ENCODE measurements around the gene CRIP3.

The CRIP3 gene

GRCh38 chr6:43271103-43271815 lies 37.4 kb downstream of the CRIP3 start:
- DNase-seq, result no peak

DNA sequence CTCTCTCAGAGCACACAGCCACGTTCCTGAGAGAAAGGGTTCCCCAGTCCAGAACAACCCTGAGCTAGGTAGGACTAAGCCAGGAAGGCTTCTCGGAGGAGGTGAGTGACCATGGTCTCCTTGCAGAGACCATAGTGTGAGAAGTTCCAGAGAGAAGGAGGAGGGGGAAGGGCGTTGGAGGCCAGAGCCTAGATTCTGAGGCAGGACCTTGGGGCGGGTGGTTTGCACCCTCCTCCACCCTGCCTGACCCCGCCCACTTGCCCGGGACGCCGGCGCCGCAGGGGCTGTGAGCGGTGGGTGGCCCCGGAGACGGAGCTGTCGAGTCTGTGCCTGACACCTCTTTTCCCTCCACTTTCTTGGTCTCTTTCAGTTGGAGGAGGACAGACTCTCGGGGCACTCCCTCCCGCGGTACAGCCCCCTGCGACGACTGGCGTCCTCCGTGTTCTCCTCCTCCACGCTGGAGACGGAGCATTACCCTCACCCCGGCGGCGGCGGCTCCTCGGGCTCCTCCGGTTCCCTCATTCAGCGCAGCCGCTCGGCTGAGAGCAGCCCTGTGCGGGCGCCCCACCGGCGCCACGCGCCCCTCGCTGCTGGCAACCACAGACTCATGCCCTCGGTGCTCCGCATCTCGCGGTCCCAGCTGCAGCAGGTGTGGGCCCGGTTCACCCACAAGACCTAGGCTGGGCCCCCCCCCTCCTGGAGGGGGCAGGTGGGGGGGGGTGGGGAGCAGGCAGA lies 39.2 kb downstream of the CRIP3 start:
- no peak for DNase-seq

GRCh38 chr6:43268782-43269272 lies 39.8 kb downstream of the CRIP3 start:
- no peak for DNase-seq

- DNase-seq, result no peak
Observed at GRCh38 chr6:43268355-43268700, 40.3 kb downstream of the CRIP3 start.

- no peak for DNase-seq
Observed at GRCh38 chr6:43267619-43268354, 40.8 kb downstream of the CRIP3 start.

- no peak for DNase-seq
Observed at GRCh38 chr6:43265564-43265963, 43.1 kb downstream of the CRIP3 start.

GRCh38 chr6:43264599-43265145 lies 44.0 kb downstream of the CRIP3 start:
- no peak for DNase-seq

DNA sequence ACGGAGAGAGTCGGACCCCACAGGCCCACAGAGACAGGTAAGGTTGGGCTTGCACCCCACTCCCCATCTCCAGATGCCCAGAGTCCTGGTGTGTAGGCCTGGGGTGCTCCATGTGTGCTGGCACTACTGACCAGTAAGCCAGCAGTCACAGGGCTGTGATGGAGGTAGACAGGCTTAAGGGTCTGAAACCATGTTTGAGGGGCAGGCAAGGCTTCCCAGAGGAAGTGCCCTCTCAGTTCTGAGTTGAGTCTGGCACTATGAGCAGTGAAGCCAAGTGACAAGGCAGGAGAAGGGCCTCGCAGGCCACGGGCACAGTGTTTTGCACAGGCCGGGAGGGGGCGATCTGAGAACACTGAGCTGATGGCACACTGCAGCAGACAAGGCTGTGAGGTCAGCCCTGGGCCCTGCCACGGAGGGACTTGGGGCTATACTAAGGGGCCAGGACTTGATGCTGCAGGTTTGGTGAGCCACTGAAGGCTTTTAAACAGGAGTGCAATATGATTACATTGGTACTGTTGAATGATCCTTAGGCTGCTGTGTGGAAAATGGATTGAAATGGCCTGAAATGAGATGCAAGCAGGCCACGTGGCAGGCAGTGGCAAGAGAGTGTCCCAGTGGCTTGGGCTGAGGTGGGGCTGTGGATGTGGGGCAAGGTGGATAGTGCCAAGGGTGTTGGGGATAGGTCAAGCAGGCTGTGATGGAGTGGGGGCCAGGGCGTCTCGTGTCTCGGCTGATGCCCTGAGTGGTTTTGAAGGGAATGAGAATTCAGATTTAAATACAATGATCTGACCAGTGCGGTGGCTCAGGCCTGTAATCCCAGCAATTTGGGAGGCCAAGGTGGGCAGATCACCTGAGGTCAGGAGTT lies 45.1 kb downstream of the CRIP3 start:
- DNase-seq, result peak; percentile 91

DNA sequence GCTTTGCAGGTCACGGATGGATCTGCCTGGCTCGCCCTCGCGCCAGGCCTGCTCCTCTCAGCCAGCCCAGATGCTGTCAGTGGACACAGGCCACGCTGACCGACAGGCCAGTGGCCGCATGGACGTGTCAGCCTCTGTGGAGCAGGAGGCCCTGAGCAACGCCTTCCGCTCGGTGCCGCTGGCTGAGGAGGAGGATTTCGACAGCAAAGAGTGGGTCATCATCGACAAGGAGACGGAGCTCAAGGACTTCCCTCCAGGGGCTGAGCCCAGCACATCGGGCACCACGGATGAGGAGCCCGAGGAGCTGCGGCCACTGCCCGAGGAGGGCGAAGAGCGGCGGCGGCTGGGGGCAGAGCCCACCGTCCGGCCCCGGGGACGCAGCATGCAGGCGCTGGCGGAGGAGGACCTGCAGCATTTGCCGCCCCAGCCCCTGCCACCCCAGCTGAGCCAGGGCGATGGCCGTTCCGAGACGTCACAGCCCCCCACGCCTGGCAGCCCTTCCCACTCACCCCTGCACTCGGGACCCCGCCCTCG lies 45.8 kb downstream of the CRIP3 start:
- no peak for DNase-seq

DNA sequence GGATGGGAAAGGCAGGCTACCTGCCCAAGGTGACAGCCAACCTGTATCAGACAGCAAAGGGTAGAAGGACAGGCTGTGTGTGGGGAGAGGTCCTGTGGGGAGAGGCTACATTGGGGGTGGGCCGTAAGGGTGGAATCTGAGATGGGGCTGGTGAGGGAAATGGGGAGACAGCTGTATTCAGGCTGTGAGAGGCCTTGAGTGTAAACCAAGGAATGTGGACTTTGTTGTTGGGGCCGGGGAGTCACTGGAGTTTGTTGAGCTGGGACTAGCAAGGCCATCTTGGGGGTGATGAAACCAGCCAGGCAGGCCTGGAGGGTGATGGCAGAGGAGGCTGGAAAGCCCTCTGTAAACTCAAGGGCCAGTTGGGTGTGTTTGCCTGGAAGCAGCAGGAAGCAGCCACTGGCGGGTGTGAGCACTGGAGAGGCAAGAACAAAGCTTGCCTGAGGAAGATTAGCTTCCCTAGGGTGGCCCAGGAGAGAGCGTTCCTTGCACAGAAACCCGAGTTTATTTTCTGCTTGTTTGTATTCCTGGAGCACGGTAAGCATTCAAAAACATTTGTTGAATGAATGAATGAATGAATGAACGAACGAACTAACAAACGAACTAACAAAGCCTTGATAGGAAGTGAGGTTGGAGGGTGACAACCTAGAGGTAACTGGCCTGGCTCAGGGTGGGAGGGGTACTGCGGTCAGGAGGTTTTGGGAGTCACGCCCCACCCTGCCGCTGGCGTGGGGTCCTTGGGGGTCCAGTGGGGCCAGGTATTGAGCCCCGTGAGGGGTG lies 46.4 kb downstream of the CRIP3 start:
- DNase-seq, result no peak

DNA sequence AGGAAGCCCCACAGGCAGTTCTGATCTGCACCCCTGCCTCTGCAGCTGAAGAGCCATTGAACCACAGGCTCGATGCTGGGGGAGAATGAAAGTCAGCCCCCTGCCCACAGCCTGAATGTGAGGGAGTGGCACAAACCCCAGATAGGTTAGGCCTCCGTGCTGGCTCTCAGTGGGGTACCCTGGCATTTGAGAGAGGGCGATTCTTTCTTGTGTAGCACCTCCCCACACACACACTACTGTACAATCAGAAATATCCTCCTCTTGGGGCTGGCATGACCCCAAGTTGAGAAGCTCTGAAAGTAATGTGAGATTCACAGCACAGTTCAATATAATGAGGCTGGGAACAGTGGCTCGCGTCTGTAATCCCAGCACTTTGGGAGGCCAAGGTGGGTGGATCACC lies 47.4 kb downstream of the CRIP3 start:
- DNase-seq, result no peak

- no peak for DNase-seq
Observed at GRCh38 chr6:43260791-43261190, 47.8 kb downstream of the CRIP3 start.

GRCh38 chr6:43258807-43259686 lies 49.6 kb downstream of the CRIP3 start:
- no peak for DNase-seq

GRCh38 chr6:43258180-43258579 lies 50.4 kb downstream of the CRIP3 start:
- no peak for DNase-seq

DNA sequence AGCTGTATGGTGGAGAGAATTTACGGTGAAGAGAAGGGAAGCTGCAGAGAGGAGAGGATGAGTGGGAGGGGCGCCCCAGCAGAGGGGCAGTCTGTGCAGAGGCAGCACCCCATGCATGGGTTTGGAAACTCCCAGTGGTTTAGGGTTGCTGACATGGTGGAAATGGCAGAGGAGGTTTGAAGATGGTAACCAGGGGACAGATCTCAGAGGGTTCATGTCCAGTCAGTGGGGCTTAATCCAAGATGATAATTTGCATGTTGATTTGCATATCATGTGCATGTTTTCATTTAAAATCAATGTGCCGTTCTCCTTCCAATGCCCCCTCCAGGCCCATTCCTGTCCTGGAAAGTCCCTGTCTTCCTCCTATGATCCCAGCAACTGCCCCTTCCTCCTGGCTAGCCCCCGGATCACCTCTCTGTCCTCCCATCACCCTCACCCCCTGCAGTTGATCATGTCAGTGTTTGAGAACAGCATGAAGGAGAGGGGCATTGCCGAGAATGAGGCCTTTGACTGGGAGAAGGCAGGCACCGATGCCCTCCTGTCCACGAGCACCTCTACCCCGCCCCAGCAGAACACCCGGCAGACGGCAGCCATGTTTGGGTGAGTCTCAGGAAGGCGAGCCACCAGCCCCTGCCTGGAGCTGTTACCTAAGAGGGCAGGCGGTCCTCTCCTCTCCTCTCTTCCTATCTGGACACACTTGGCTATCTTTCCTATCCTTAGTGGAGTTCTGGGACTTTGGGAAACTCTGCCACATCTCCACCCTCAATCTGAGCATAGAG lies 51.1 kb downstream of the CRIP3 start:
- no peak for DNase-seq

- no peak for DNase-seq
Observed at GRCh38 chr6:43256670-43257366, 51.8 kb downstream of the CRIP3 start.
